HL-60 (cell line): ENCODE measurements around the gene CAD.

Experiments
- CTCF ChIP-seq: IDR thresholded peaks from one replicate; pipeline ENCODE4 v1.5.1; 2011; ENCODE audit warnings: low read length, control low read depth, inconsistent platforms; ENCODE audit not compliant: insufficient read depth
- REST ChIP-seq: IDR thresholded peaks from 2 replicates; pipeline ENCODE4 v1.6.1; 2012; ENCODE audit warnings: low read depth; ENCODE audit not compliant: insufficient replicate concordance

- TF ChIP-seq CTCF (no peak), REST (no peak)
Observed at GRCh38 chr2:27237341-27237945, 20.3 kb downstream of the CAD start.
